ENCODE data around the gene LIPJ. TPM values are rescaled to one million over a fixed set of nuclear protein-coding genes. Genes with fewer than 3 reads are reported as not detected.

The LIPJ gene
- polyA plus RNA-seq (2013): 0.24 TPM

GRCh38 chr10:88586462-88586861 lies at the start of gene LIPJ:
TSS of gene LIPJ (plus strand) at chr10:88586762. CDS start at chr10:88590688, 3,926 bp downstream.
- ChIA-PET POLR2A (no interaction called here), CTCF (interaction anchor here (1.9 kb wide), 1 partner anchor 33 kb away, joined by 4 read pairs; no protein-coding TSS in a partner anchor)
- H3K9me3 ChIP-seq (ENCODE audit: control extremely low read depth in 1 of 5, control insufficient read depth in 4 of 5, insufficient read depth in 2 of 5, low read depth in 1 of 5, low read length in 4 of 5): peaks cover 0 to 2% (median 0%) of the 10 kb centered on the region in 5 experiments
- DNase-seq: no peak
- H3K36me3 ChIP-seq (ENCODE audit: control insufficient read depth in 4 of 4, insufficient read depth in 4 of 4, low read length in 3 of 4): no peaks in the 10 kb centered on the region
- 100% methylated on average over 1 of the region's 2 CpGs for WGBS (ENCODE audit: insufficient coverage)
- no peaks in the 10 kb centered on the region for H3K27me3 ChIP-seq (replicated peaks in 2 of 5; ENCODE audit: control insufficient read depth in 4 of 5, insufficient read depth in 5 of 5, low read length in 4 of 5)
- no peak within 1 kb of the TSS for H3K4me3 ChIP-seq (ENCODE audit: control insufficient read depth in 1 of 7, extremely low read depth in 1 of 7, insufficient read depth in 4 of 7, low read depth in 2 of 7, low read length in 6 of 7)
- H3K4me1 ChIP-seq (ENCODE audit: control extremely low read depth in 1 of 4, control insufficient read depth in 4 of 4, insufficient read depth in 4 of 4, low read length in 3 of 4): peaks cover 4 to 13% (median 6%) of the 10 kb centered on the region in 4 experiments
- H3K27ac ChIP-seq (ENCODE audit: insufficient read depth in 1 of 2, low read depth in 1 of 2, low read length in 2 of 2, poor library complexity in 1 of 2, severe bottlenecking in 2 of 2): no peak within 1 kb of the TSS

- ChIA-PET CTCF (no interaction called here), POLR2A (interaction anchor here (0.6 kb wide), 1 partner anchor 123 kb away, joined by 4 read pairs; no protein-coding TSS in a partner anchor)
- no peak overlapping the region for H3K4me3 ChIP-seq (ENCODE audit: control insufficient read depth in 1 of 7, extremely low read depth in 1 of 7, insufficient read depth in 4 of 7, low read depth in 2 of 7, low read length in 6 of 7)
- H3K27ac ChIP-seq (ENCODE audit: insufficient read depth in 1 of 2, low read depth in 1 of 2, low read length in 2 of 2, poor library complexity in 1 of 2, severe bottlenecking in 2 of 2): no peak overlapping the region
- no peaks in the 10 kb centered on the region for H3K36me3 ChIP-seq (ENCODE audit: control insufficient read depth in 4 of 4, insufficient read depth in 4 of 4, low read length in 3 of 4)
- no peak for DNase-seq
- no peaks in the 10 kb centered on the region for H3K9me3 ChIP-seq (ENCODE audit: control extremely low read depth in 1 of 5, control insufficient read depth in 4 of 5, insufficient read depth in 2 of 5, low read depth in 1 of 5, low read length in 4 of 5)
- H3K4me1 ChIP-seq (ENCODE audit: control extremely low read depth in 1 of 4, control insufficient read depth in 4 of 4, insufficient read depth in 4 of 4, low read length in 3 of 4): no peaks in the 10 kb centered on the region
- H3K27me3 ChIP-seq (replicated peaks in 2 of 5; ENCODE audit: control insufficient read depth in 4 of 5, insufficient read depth in 5 of 5, low read length in 4 of 5): no peaks in the 10 kb centered on the region
- 100% methylated on average over 1 of the region's 2 CpGs for WGBS (ENCODE audit: insufficient coverage)
Observed at GRCh38 chr10:88537322-88537721, 49.2 kb upstream of the LIPJ start.

GRCh38 chr10:88538048-88538447 lies 48.5 kb upstream of the LIPJ start:
- H3K9me3 ChIP-seq (ENCODE audit: control extremely low read depth in 1 of 5, control insufficient read depth in 4 of 5, insufficient read depth in 2 of 5, low read depth in 1 of 5, low read length in 4 of 5): no peaks in the 10 kb centered on the region
- no peak overlapping the region for H3K4me3 ChIP-seq (ENCODE audit: control insufficient read depth in 1 of 7, extremely low read depth in 1 of 7, insufficient read depth in 4 of 7, low read depth in 2 of 7, low read length in 6 of 7)
- no peaks in the 10 kb centered on the region for H3K36me3 ChIP-seq (ENCODE audit: control insufficient read depth in 4 of 4, insufficient read depth in 4 of 4, low read length in 3 of 4)
- H3K4me1 ChIP-seq (ENCODE audit: control extremely low read depth in 1 of 4, control insufficient read depth in 4 of 4, insufficient read depth in 4 of 4, low read length in 3 of 4): no peaks in the 10 kb centered on the region
- ChIA-PET POLR2A (interaction anchor here (0.6 kb wide), 1 partner anchor 122 kb away, joined by 4 read pairs; no protein-coding TSS in a partner anchor), CTCF (no interaction called here)
- H3K27me3 ChIP-seq (replicated peaks in 2 of 5; ENCODE audit: control insufficient read depth in 4 of 5, insufficient read depth in 5 of 5, low read length in 4 of 5): no peaks in the 10 kb centered on the region
- DNase-seq: no peak
- WGBS (ENCODE audit: insufficient coverage): 100% methylated on average over 1 of the region's 2 CpGs
- H3K27ac ChIP-seq (ENCODE audit: insufficient read depth in 1 of 2, low read depth in 1 of 2, low read length in 2 of 2, poor library complexity in 1 of 2, severe bottlenecking in 2 of 2): no peak overlapping the region

GRCh38 chr10:88540351-88540750 lies 46.2 kb upstream of the LIPJ start:
- 100% methylated on average over 1 of the region's 1 CpG for WGBS (ENCODE audit: insufficient coverage)
- CTCF ChIA-PET: interaction anchor here (0.8 kb wide), 1 partner anchor 12 kb away, joined by 3 read pairs; no protein-coding TSS in a partner anchor
- POLR2A ChIA-PET: no interaction called here
- no peaks in the 10 kb centered on the region for H3K27me3 ChIP-seq (replicated peaks in 2 of 5; ENCODE audit: control insufficient read depth in 4 of 5, insufficient read depth in 5 of 5, low read length in 4 of 5)
- DNase-seq: no peak
- H3K27ac ChIP-seq (ENCODE audit: insufficient read depth in 1 of 2, low read depth in 1 of 2, low read length in 2 of 2, poor library complexity in 1 of 2, severe bottlenecking in 2 of 2): no peak overlapping the region
- H3K36me3 ChIP-seq (ENCODE audit: control insufficient read depth in 4 of 4, insufficient read depth in 4 of 4, low read length in 3 of 4): no peaks in the 10 kb centered on the region
- no peaks in the 10 kb centered on the region for H3K9me3 ChIP-seq (ENCODE audit: control extremely low read depth in 1 of 5, control insufficient read depth in 4 of 5, insufficient read depth in 2 of 5, low read depth in 1 of 5, low read length in 4 of 5)
- no peak overlapping the region for H3K4me3 ChIP-seq (ENCODE audit: control insufficient read depth in 1 of 7, extremely low read depth in 1 of 7, insufficient read depth in 4 of 7, low read depth in 2 of 7, low read length in 6 of 7)
- peaks cover 0 to 2% (median 0%) of the 10 kb centered on the region in 4 experiments for H3K4me1 ChIP-seq (ENCODE audit: control extremely low read depth in 1 of 4, control insufficient read depth in 4 of 4, insufficient read depth in 4 of 4, low read length in 3 of 4)

GRCh38 chr10:88541116-88541626 lies 45.4 kb upstream of the LIPJ start:
- WGBS (ENCODE audit: insufficient coverage): 97% methylated on average over 5 of the region's 5 CpGs
- no peak overlapping the region for H3K27ac ChIP-seq (ENCODE audit: insufficient read depth in 1 of 2, low read depth in 1 of 2, low read length in 2 of 2, poor library complexity in 1 of 2, severe bottlenecking in 2 of 2)
- CTCF ChIA-PET: no interaction called here
- no peak for DNase-seq
- POLR2A ChIA-PET: no interaction called here
- no peaks in the 10 kb centered on the region for H3K36me3 ChIP-seq (ENCODE audit: control insufficient read depth in 4 of 4, insufficient read depth in 4 of 4, low read length in 3 of 4)
- no peaks in the 10 kb centered on the region for H3K9me3 ChIP-seq (ENCODE audit: control extremely low read depth in 1 of 5, control insufficient read depth in 4 of 5, insufficient read depth in 2 of 5, low read depth in 1 of 5, low read length in 4 of 5)
- no peaks in the 10 kb centered on the region for H3K27me3 ChIP-seq (replicated peaks in 2 of 5; ENCODE audit: control insufficient read depth in 4 of 5, insufficient read depth in 5 of 5, low read length in 4 of 5)
- H3K4me1 ChIP-seq (ENCODE audit: control extremely low read depth in 1 of 4, control insufficient read depth in 4 of 4, insufficient read depth in 4 of 4, low read length in 3 of 4): peaks cover 0 to 2% (median 0%) of the 10 kb centered on the region in 4 experiments
- no peak overlapping the region for H3K4me3 ChIP-seq (ENCODE audit: control insufficient read depth in 1 of 7, extremely low read depth in 1 of 7, insufficient read depth in 4 of 7, low read depth in 2 of 7, low read length in 6 of 7)

- H3K27me3 ChIP-seq (replicated peaks in 2 of 5; ENCODE audit: control insufficient read depth in 4 of 5, insufficient read depth in 5 of 5, low read length in 4 of 5): no peaks in the 10 kb centered on the region
- ChIA-PET CTCF (interaction anchor here (1.2 kb wide), 1 partner anchor 24 kb away, joined by 3 read pairs; no protein-coding TSS in a partner anchor), POLR2A (no interaction called here)
- H3K4me3 ChIP-seq (ENCODE audit: control insufficient read depth in 1 of 7, extremely low read depth in 1 of 7, insufficient read depth in 4 of 7, low read depth in 2 of 7, low read length in 6 of 7): no peak overlapping the region
- no peaks in the 10 kb centered on the region for H3K9me3 ChIP-seq (ENCODE audit: control extremely low read depth in 1 of 5, control insufficient read depth in 4 of 5, insufficient read depth in 2 of 5, low read depth in 1 of 5, low read length in 4 of 5)
- DNase-seq: no peak
- H3K4me1 ChIP-seq (ENCODE audit: control extremely low read depth in 1 of 4, control insufficient read depth in 4 of 4, insufficient read depth in 4 of 4, low read length in 3 of 4): peaks cover 0 to 2% (median 0%) of the 10 kb centered on the region in 4 experiments
- no peak overlapping the region for H3K27ac ChIP-seq (ENCODE audit: insufficient read depth in 1 of 2, low read depth in 1 of 2, low read length in 2 of 2, poor library complexity in 1 of 2, severe bottlenecking in 2 of 2)
- 100% methylated on average over 4 of the region's 4 CpGs for WGBS (ENCODE audit: insufficient coverage)
- H3K36me3 ChIP-seq (ENCODE audit: control insufficient read depth in 4 of 4, insufficient read depth in 4 of 4, low read length in 3 of 4): no peaks in the 10 kb centered on the region
Observed at GRCh38 chr10:88542522-88542921, 44.0 kb upstream of the LIPJ start.

GRCh38 chr10:88544140-88544870 lies 42.3 kb upstream of the LIPJ start:
- Histone ChIP-seq H3K36me3 (ENCODE audit: control insufficient read depth in 4 of 4, insufficient read depth in 4 of 4, low read length in 3 of 4) (no peaks in the 10 kb centered on the region), H3K27me3 (replicated peaks in 2 of 5; ENCODE audit: control insufficient read depth in 4 of 5, insufficient read depth in 5 of 5, low read length in 4 of 5) (no peaks in the 10 kb centered on the region), H3K4me1 (ENCODE audit: control extremely low read depth in 1 of 4, control insufficient read depth in 4 of 4, insufficient read depth in 4 of 4, low read length in 3 of 4) (peaks cover 0 to 2% (median 0%) of the 10 kb centered on the region in 4 experiments), H3K9me3 (ENCODE audit: control extremely low read depth in 1 of 5, control insufficient read depth in 4 of 5, insufficient read depth in 2 of 5, low read depth in 1 of 5, low read length in 4 of 5) (no peaks in the 10 kb centered on the region), H3K4me3 (ENCODE audit: control insufficient read depth in 1 of 7, extremely low read depth in 1 of 7, insufficient read depth in 4 of 7, low read depth in 2 of 7, low read length in 6 of 7) (no peak overlapping the region), H3K27ac (ENCODE audit: insufficient read depth in 1 of 2, low read depth in 1 of 2, low read length in 2 of 2, poor library complexity in 1 of 2, severe bottlenecking in 2 of 2) (no peak overlapping the region)
- ChIA-PET CTCF (interaction anchor here (1.0 kb wide), 2 partner anchors 11 to 20 kb away, joined by 3 to 4 read pairs; no protein-coding TSS in a partner anchor), POLR2A (no interaction called here)
- WGBS (ENCODE audit: insufficient coverage): 100% methylated on average over 1 of the region's 2 CpGs
- DNase-seq: no peak
